Stimulated activated CD8-positive, alpha-beta memory T cell treated with anti-CD3 and anti-CD28 coated beads, Interleukin-15, amount 100 ng/mL, for 24 hours (primary cell): ENCODE data around the gene PUS3.
"Not testable (repeated sequence)": the region's sequence is repeated elsewhere in the genome, so short reads cannot be mapped to it uniquely, and the experiment has no call there.

Experiments
- DNase-seq: peaks from one replicate; pipeline ENCODE4 v3.0.0-alpha.2; 2020; ENCODE audit warnings: low read depth

PUS3 gene

GRCh38 chr11:125865354-125865753, 37.7 kb downstream of the PUS3 start:
- DNase-seq: not testable (repeated sequence)

GRCh38 chr11:125862786-125863185, 40.2 kb downstream of the PUS3 start:
- not testable (repeated sequence) for DNase-seq

- DNase-seq: not testable (repeated sequence)
Observed at GRCh38 chr11:125857670-125858069, 45.3 kb downstream of the PUS3 start.

- no peak for DNase-seq
Observed at GRCh38 chr11:125846188-125846587, 56.8 kb downstream of the PUS3 start.
